Measurements from ENCODE around the gene SPAG16.

GRCh38 chr2:214193943-214194342 is 909.7 kb downstream of the SPAG16 start:
- TF ChIP-seq, protein P1, sequence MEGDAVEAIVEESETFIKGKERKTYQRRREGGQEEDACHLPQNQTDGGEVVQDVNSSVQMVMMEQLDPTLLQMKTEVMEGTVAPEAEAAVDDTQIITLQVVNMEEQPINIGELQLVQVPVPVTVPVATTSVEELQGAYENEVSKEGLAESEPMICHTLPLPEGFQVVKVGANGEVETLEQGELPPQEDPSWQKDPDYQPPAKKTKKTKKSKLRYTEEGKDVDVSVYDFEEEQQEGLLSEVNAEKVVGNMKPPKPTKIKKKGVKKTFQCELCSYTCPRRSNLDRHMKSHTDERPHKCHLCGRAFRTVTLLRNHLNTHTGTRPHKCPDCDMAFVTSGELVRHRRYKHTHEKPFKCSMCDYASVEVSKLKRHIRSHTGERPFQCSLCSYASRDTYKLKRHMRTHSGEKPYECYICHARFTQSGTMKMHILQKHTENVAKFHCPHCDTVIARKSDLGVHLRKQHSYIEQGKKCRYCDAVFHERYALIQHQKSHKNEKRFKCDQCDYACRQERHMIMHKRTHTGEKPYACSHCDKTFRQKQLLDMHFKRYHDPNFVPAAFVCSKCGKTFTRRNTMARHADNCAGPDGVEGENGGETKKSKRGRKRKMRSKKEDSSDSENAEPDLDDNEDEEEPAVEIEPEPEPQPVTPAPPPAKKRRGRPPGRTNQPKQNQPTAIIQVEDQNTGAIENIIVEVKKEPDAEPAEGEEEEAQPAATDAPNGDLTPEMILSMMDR (IDR thresholded peaks at IDR 0.05): no peak
- no peak for TF ChIP-seq POLR2A (IDR thresholded peaks at IDR 0.05)
